SKM-1 treated with dmso at 0.1 percent for 144 hours (cell line): Measurements from ENCODE around the gene OVOL3.
"Not testable (repeated sequence)": the region's sequence is repeated elsewhere in the genome, so short reads cannot be mapped to it uniquely, and the experiment has no call there.

Experiments
- DNase-seq: peaks from one replicate; lab custom pipeline; 2025; ENCODE audit not compliant: unreplicated experiment; lab: John Stamatoyannopoulos, UW

The OVOL3 gene

GRCh38 chr19:36125557-36125956 is 14.6 kb downstream of the OVOL3 start:
- DNase-seq = no peak

GRCh38 chr19:36128392-36128736 is 17.4 kb downstream of the OVOL3 start:
- peak; percentile 78 for DNase-seq

GRCh38 chr19:36131221-36131620 is 20.3 kb downstream of the OVOL3 start:
- peak; percentile 21 for DNase-seq

- DNase-seq = not testable (repeated sequence)
Measured at GRCh38 chr19:36134867-36135266, 23.9 kb downstream of the OVOL3 start.

- no peak for DNase-seq
Measured at GRCh38 chr19:36136964-36137686, 26.2 kb downstream of the OVOL3 start.

- DNase-seq = no peak
Measured at GRCh38 chr19:36139120-36139472, 28.2 kb downstream of the OVOL3 start.

- DNase-seq = peak; percentile 89
Measured at GRCh38 chr19:36139473-36140303, 28.7 kb downstream of the OVOL3 start, which contains the start of gene CAPNS1. TSS of gene CAPNS1 (plus strand) at chr19:36140066. CDS start at chr19:36141012, 946 bp downstream.

GRCh38 chr19:36140304-36141038 is 29.5 kb downstream of the OVOL3 start:
- peak; percentile 18 for DNase-seq

GRCh38 chr19:36141039-36141927 is 30.3 kb downstream of the OVOL3 start:
- peak; percentile 78 for DNase-seq

- no peak for DNase-seq
Measured at GRCh38 chr19:36142046-36142445, 31.1 kb downstream of the OVOL3 start.

GRCh38 chr19:36142496-36142895 is 31.6 kb downstream of the OVOL3 start:
- DNase-seq = no peak

GRCh38 chr19:36144624-36145023 is 33.7 kb downstream of the OVOL3 start:
- no peak for DNase-seq

GRCh38 chr19:36149673-36150406 is 38.9 kb downstream of the OVOL3 start:
- DNase-seq = no peak

- no peak for DNase-seq
Measured at GRCh38 chr19:36150586-36150985, 39.6 kb downstream of the OVOL3 start.

- no peak for DNase-seq
Measured at GRCh38 chr19:36151144-36152018, 40.4 kb downstream of the OVOL3 start.

GRCh38 chr19:36152019-36152351 is 41.0 kb downstream of the OVOL3 start:
- no peak for DNase-seq

GRCh38 chr19:36152352-36153091 is 41.6 kb downstream of the OVOL3 start, which contains the start of gene COX7A1:
TSS of gene COX7A1 (minus strand) at chr19:36152447. CDS start at chr19:36152407, 40 bp downstream.
- no peak for DNase-seq

GRCh38 chr19:36153126-36153525 is 42.2 kb downstream of the OVOL3 start:
- no peak for DNase-seq
